ENCODE data around the gene C1orf21. TPM values are rescaled to one million over a fixed set of nuclear protein-coding genes. Genes with fewer than 3 reads are reported as not detected.

C1orf21 gene
- polyA plus RNA-seq, 1 of the 3 experiments (the other 2 are of a cell fraction): 4.8 TPM

DNA sequence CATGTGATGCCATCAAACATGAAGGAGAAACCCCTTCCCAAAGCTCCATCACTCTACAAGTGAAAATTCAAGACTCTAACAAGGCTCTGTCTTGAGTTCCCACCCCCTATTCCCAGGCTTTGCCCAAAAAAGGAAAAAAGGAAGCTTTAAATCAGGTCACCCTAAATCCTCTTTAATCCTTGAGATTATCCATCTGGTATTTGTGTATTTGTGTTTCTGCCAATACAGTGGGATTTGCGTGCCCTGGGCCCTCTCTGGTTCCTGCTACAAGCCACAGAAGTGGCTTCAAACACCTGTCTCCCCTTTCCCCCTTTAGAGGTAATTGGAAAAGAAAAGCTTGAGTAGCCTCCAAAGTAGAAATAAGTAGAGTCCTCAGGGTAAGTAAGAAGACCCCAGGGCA, 247.5 kb downstream of the C1orf21 start:
- no peak overlapping the region for H3K4me3 ChIP-seq (ENCODE audit: low read depth in 2 of 2, low read length in 1 of 2)
- no peak for DNase-seq
- H3K9me3 ChIP-seq: no peaks in the 10 kb centered on the region
- 83% methylated on average over 1 of the region's 1 CpG for WGBS (ENCODE audit: low lambda C conversion rate)
- H2AFZ ChIP-seq (ENCODE audit: low read depth): no peak overlapping the region
- no peak overlapping the region for H3K4me2 ChIP-seq
- H3K79me2 ChIP-seq (ENCODE audit: insufficient read depth): no peaks in the 10 kb centered on the region
- no peaks in the 10 kb centered on the region for H3F3A ChIP-seq (replicated peaks; ENCODE audit: insufficient read depth)
- H4K20me1 ChIP-seq (ENCODE audit: insufficient read depth): no peaks in the 10 kb centered on the region
- H3K4me1 ChIP-seq (ENCODE audit: control insufficient read depth in 1 of 2, insufficient read depth in 2 of 2, low read depth in 1 of 2, low read length in 1 of 2): no peaks in the 10 kb centered on the region; a peak in 1 of 4 replicates
- no peak overlapping the region for H3K9ac ChIP-seq
- POLR2A ChIA-PET: no interaction called here
- CTCF ChIA-PET: no interaction called here
- TF ChIP-seq TAF1 (IDR thresholded peaks at IDR 0.05; ENCODE audit: borderline replicate concordance, low read depth, low read length) (no peak), YY1 (IDR thresholded peaks at IDR 0.05; ENCODE audit: low read depth) (no peak), SIN3A (IDR thresholded peaks at IDR 0.05; ENCODE audit: borderline replicate concordance, low read depth, low read length) (no peak), SMC3 (IDR thresholded peaks at IDR 0.05; ENCODE audit: low read depth, low read length) (no peak), CHD2 (IDR thresholded peaks at IDR 0.05; ENCODE audit: low read length, partially characterized antibody) (no peak), POLR2AphosphoS5 (IDR thresholded peaks at IDR 0.05; ENCODE audit: low read depth, low read length) (no peak), TEAD4 (IDR thresholded peaks at IDR 0.05; ENCODE audit: borderline replicate concordance, insufficient read depth) (no peak), RFX5 (IDR thresholded peaks at IDR 0.05; ENCODE audit: low read length) (no peak), MEF2A (IDR thresholded peaks at IDR 0.05; ENCODE audit: borderline replicate concordance, low read depth) (no peak), RCOR1 (IDR thresholded peaks at IDR 0.05; ENCODE audit: low read length) (no peak), USF1 (IDR thresholded peaks at IDR 0.05; ENCODE audit: borderline replicate concordance, low read depth) (no peak), EZH2phosphoT487 (IDR thresholded peaks at IDR 0.05; ENCODE audit: borderline replicate concordance, low read depth) (no peak), RXRA (IDR thresholded peaks at IDR 0.05; ENCODE audit: borderline replicate concordance, low read depth) (no peak), RAD21 (IDR thresholded peaks at IDR 0.05; ENCODE audit: low read length) (no peak), NFIC (IDR thresholded peaks at IDR 0.05; ENCODE audit: borderline replicate concordance) (no peak), REST (IDR thresholded peaks at IDR 0.05; ENCODE audit: low read depth, low read length) (no peak), JUND (IDR thresholded peaks at IDR 0.05) (no peak)
- TF ChIP-seq, protein P1, sequence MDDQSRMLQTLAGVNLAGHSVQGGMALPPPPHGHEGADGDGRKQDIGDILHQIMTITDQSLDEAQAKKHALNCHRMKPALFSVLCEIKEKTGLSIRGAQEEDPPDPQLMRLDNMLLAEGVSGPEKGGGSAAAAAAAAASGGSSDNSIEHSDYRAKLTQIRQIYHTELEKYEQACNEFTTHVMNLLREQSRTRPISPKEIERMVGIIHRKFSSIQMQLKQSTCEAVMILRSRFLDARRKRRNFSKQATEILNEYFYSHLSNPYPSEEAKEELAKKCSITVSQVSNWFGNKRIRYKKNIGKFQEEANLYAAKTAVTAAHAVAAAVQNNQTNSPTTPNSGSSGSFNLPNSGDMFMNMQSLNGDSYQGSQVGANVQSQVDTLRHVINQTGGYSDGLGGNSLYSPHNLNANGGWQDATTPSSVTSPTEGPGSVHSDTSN (IDR thresholded peaks at IDR 0.05): no peak
- TF ChIP-seq, protein P2, sequence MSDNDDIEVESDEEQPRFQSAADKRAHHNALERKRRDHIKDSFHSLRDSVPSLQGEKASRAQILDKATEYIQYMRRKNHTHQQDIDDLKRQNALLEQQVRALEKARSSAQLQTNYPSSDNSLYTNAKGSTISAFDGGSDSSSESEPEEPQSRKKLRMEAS (IDR thresholded peaks at IDR 0.05; ENCODE audit: low read depth): no peak
- H3K9me2 ChIP-seq: no peaks in the 10 kb centered on the region
- H3K36me3 ChIP-seq (replicated peaks in 1 of 2; ENCODE audit: control insufficient read depth in 1 of 2, insufficient read depth in 2 of 2, low read length in 1 of 2): no peaks in the 10 kb centered on the region
- no peak overlapping the region for H3K27ac ChIP-seq (ENCODE audit: low read depth in 2 of 2, low read length in 1 of 2)
- no peaks in the 10 kb centered on the region for H3K27me3 ChIP-seq (ENCODE audit: insufficient read depth)

Measured in SK-N-SH (cell line).